Hippocampal formation (tissue), 2 donors: Measurements from ENCODE around the gene ZBTB42.

Experiments used
- DNase-seq, 2 donors: peaks; one replicate each; lab custom pipeline; 2025; lab: John Stamatoyannopoulos, UW

Gene ZBTB42

DNA sequence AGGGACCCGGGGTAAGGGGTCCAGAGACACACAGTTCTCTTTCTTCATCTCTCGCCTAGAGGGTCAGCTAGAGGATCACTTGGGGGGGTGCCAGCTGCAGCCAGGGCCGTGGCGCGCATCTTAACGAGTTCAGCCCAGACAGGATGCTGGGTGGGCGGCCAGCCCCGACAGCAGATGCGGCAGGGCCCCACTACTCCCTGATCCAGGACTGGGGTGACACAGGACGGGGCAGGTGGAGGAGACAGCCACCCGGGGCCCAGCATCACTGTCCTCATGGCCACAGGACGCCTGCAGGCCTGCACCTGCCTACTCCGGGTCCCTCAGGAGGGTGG is 18.1 kb upstream of the ZBTB42 start:
- no peak for DNase-seq

DNA sequence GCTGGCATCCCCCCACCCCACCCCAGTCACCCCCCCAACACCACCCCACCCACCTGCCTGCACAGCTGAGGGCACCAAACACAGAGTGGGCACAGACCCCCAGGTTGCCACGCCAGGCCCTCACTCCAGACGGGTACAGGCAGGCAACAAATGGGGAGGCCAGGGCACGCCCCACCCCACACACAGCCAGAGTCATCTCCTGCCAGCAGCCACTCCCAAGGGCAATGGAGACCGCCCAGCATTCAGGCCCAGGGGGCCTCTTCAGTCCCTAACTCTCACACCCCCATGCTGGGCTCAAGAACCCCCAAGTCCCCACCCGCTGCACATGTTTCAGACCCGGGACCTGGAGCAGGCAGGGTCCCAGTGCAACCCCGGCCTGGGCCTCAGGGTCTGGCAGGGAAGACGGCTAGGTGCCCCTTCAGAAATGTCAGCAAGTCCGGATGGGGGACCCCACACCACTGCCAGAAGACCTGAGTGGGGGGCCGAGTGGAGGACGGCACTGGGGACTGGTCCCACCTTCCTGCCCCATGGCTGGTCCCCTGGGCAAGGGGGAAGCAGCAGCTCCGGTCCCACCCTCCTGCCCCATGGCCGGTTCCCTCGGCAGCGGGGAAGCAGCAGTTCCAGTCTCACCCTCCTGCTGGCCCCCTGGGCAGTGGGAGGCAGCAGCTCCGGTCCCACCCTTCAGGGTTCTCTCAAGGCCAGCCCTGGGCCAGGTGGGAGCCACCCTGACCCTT is 17.2 kb upstream of the ZBTB42 start:
- DNase-seq, result no peak

DNA sequence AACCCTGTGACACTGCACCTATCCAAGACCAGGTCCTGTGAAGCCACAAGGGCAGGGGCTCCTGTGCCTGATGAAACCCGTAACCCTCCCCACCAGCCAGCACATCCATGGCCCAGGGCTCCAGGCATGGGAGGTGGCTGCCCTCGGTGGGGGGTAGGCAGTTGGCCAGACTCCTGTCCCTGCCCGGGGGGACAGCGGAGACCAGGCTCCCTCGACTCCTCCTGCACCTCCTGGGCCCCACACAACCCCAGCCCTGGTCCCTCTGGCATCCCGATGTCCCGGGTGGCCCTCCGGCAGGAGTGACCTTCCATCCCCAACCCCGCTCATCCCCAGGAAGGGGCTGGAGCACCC is 16.7 kb upstream of the ZBTB42 start:
- DNase-seq, result no peak

DNA sequence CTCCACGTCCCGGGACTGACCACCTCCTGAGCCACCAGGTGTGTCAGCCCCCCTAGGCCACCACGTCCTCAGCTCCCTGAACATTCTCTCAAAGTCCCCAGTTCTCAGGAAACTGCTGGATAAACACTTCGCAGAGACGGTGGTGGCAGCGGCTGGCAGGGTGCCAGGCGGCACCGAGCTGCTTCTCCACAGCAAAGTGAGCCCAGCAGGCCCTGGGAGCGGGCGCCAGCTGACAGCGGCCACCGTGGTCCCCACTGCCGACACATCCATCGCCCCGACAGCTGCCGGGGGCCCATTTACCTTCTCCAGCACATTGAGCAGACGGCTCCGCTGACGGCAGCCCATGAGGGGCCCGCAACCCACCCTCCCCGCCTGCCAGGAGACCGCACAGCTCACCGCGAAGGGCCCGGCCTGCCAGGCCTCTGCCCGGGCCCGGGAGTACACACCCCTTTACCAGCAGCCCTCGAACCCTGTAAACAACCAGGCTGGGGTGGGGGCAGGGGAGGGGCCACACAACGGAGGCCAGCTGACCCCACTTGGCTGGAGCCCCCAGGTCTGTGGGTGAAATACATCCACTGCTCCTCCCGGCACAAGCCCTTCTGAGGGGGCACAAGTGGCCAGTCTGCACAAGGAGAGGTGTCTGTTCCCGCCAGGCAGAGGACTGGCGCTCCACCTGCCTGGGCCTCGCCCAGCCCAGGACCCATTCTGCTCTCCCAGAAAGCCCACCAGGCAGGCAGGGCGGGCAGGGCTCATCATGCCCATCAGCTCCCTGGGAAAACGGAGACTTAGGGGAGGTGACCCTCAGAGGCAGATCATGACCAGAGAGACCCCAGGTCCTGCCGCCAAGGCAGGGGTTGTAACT is 15.8 kb upstream of the ZBTB42 start:
- DNase-seq, result no peak

DNA sequence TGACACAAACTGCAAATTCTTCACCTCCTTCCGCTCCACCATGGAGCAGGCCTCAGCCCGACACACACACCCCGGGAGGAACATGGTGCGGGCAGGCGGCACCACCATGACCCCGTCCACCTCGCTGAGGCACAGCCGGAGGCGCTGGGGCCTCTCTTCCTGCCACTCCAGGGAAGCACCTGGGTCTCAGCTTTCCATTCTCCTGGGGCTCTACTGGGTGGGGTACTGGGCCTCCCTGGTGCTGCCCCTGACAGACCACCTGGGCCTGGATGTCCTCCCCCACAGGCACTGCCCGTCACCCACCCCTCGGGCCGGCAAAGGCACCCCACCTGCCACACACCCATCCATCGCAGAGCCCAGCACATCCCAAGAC is 15.2 kb upstream of the ZBTB42 start:
- no peak for DNase-seq

DNA sequence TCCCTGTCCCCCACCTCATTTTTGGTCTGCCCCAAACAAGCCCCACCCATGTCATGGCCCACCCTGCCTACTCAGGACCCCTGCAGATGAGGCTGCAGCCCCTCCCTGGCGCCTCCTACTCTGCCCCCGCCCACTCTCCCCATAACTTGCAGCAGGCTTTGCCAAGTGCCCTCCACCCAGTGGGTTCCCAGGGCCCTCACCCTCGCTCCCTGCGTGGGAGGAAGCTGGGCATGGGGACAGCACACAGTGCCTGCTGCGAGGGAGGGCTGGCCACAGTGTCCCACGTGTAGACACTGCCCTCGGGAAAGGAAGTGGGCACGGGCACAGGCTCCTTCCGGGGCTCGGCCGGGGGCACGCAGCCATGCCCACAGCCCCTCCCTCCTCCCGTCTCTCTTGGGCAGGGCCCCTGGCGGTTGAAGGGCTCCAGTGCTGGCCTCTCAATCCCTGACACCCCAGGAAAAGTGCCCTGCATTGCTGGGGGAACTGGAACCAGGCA is 14.8 kb upstream of the ZBTB42 start:
- no peak for DNase-seq

DNA sequence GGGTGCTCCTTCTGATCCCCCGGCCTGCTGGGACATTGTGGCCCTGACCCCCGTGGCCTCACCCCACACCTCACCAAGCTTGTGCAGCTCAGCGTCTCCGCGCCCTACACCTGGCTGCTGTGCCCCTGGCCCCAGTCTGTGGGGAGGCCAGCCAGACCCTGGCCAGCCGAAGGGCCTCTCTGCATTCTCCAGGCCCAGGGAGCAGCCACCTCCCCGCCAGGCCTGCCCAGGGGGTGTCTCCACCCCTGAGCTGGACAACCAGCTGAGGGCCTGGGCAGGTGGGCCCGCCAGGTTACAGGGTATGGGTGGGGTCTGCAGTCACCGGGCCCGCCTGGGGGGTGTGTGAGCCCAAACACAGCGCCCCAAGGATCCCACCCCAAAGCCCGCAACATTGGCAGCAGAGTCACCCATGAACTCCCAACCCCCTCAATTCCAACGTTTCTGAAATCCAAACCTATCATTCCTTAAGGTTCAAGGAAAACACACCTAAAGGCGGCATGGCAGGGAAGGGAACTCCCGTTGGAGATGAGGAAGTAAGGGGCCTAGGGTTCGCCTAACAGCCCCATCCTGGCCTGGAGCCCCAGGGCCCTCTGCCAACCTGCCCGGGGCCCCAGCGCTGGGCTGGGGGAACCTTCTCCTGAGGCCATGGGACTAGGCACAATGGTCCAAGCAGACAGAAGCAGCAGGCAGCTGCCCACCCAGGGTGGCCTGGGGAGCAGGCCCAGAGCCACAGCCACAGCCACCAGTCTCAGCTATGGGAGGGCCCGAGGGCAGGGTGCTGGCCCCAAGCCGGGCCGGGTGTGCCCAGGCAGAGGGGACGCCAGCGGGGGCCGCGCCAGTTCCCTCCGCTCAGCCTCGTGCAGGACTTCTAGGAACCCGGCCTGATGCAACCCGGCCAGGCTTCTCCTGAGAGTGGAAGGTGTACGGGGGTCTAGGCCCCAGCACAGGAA is 13.9 kb upstream of the ZBTB42 start:
- DNase-seq, result no peak

DNA sequence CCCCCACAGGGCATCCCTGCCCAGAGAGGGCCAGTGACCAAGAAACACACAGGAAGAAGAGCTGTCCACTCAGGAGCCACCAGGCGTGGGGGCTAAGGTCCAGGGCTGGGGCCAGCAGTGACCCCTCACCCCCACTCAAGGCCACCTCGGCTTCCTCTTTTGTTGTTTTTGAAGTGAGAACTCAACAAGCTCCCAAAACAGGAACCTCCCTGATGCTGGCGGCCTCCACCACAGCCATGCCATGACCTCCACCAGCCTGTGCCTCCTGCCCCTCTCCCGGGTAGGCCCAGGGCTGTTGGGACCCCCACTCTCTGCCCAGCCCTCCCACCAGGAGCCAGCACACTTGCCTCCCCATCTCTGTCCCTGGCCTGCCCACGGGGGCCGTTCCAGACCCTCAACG is 13.2 kb upstream of the ZBTB42 start:
- DNase-seq, result no peak

DNA sequence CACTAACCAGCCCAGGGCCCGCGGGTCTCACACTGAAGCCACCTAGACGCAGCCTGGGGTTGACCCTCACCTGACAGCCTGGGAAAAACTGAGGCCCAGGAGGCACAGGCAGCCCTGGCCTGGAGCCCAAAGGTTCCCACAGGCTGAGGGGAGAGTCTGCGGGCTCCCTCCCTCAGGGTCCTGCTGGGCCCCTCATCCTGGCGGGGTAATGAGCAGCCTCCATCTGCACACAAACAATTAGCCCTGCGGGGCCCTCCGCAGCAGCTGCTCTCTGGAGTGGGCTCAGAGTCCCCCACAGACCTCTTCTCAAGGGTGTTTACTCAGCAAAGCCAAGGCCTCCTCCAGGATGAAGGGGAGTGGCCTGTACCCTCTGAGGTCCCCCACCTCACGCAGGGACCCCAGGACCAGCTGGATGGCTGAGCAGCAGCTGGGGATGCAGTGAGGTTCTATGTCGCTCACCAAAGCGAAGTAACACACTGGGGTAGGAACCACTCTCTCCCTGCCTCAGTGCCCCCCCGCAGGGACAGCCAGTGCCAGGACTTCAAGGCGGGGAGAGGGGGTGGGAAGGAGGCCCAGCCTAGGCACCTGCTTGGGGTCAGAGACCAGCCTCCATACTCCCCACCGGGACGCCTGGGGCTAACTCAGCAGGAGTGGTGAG is 12.6 kb upstream of the ZBTB42 start:
- no peak for DNase-seq

DNA sequence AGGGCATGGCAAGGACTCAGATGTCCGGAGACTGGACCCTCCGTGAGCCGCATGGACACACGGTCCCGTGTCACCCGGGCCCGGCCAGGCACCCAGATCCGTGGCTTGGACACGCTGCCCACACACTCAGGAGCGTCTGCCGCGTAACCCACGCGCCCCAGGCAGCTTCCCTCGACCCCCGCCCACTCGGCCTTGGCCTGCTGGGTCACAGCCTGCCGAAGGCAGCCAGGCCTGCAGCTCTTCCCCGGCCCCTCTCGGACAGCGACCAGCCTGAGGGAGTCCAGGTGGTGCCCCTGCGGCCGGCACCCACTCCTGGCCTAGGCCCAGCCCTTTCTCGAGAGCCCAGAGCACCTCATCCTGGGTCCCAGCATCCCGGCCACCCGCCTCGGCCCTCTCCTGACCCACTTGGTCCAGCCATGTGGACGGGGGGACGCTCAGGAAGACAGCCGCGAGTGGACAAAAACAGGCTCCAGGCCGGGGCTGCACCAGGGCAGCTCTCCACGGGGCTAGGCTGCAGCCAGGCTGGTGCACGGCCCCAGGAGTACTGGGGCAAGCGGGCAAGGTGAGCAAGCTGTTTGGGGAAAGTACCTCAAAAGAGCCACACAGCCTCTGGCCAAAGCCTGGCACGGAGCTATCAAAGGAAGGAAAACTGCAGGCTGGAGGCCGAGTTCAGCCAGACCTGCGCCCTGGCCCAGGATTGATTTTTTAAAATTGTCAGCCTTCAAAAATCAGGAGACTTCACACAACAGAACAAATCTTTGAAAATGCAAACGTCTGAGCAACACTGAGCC is 11.8 kb upstream of the ZBTB42 start:
- DNase-seq, result no peak

DNA sequence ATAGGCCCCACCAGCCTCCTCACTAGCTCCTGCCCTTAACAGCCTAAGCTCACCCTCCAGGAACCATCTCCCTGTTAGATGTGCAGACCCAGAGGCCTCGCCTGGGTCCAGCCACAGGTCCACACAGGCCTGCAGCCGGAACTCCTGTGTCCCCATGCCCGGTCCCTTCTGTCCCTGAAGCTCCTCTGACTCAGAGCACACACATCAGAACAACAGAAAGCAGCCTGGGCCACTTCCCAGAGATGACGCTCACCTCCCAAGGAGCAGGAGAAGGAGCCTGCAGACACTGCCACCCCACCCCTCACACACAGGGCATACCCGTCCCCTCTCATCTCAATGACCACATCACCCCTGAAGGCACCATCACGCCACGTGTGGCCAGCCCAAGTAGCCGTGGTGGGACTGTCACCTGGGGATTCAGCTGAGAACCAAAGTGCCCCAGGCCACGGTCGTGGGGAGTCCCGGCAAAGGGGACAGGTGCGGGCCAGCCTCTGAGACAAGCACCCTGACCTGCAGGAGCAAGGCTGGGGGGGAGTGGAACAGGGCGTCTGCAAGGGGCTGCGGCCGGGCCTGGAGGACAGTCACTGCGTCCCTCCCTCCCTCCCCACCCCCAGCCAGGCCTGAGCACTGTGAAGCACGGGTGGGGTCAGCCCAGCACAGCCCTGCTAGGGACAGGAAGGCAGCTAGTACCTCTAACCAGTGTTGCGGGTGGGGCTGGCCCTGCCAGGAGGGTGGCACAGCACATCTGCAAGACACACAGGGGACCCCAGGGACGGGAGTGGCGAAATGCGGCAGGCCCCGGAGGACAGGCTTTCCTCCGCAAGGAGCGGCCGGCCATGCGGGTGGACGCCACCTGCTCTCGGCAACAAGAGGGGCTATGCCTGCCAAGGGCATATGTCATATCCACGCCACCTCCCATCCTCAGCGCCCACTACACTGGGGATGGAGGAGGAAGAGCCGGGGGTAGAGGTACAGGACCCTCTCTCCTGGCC is 10.9 kb upstream of the ZBTB42 start:
- DNase-seq, result no peak

DNA sequence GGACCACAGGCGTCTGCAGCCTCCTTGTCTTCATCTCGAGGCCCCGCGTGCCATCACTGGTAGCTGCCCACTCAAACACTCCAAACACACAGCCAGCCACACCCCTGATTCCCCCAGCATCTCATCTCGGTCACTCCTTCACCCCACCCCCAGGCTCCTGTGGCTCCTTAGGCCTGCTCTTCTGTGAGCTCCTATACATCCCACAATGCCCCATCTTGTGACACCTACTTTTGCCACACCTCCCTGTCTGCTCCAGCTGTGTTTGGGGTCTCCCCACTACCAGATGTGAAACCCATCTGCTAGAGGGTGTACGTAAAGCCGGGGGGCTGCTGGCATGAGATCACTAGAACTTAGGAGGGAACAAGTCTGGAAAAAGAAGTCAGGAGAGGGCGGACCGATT is 9.5 kb upstream of the ZBTB42 start:
- no peak for DNase-seq

DNA sequence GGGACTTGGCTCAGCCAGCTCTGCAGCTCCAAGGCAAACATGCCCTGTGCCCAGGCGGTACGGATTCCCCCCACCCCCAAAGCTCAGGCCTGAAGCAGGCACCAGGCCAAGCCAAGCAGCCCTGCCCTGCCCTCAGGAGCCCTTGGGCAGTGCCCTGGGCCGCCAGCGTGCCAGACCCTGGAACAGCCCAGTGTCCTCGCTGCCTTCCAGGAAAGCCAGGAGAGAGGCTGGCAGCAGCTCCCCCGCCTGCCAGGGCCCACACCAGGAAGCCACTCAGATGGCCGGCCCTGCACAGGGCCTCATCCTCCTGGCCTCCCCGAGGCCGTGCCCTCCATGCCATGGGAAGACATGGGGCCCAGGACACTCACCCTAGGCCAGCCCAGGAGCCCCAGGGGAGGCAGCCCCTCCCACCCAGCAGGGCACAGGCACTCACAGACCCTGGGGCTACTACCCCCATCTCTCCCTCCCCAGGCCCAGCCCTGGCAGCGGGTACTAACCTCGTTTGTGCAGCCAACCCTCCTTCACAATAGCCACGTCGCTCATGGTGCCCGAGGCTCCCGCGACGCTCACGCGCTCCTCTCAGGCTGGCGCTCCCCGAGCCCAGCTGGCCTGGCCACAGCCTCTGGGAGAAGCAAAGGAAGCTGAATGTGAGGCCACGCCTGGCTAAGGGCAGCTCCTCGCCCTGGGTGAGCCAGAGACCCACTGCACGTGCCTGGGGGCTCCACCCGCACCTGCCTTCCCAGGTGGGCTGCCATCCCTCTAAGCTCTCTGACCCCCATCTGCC is 8.6 kb upstream of the ZBTB42 start:
- no peak for DNase-seq

DNA sequence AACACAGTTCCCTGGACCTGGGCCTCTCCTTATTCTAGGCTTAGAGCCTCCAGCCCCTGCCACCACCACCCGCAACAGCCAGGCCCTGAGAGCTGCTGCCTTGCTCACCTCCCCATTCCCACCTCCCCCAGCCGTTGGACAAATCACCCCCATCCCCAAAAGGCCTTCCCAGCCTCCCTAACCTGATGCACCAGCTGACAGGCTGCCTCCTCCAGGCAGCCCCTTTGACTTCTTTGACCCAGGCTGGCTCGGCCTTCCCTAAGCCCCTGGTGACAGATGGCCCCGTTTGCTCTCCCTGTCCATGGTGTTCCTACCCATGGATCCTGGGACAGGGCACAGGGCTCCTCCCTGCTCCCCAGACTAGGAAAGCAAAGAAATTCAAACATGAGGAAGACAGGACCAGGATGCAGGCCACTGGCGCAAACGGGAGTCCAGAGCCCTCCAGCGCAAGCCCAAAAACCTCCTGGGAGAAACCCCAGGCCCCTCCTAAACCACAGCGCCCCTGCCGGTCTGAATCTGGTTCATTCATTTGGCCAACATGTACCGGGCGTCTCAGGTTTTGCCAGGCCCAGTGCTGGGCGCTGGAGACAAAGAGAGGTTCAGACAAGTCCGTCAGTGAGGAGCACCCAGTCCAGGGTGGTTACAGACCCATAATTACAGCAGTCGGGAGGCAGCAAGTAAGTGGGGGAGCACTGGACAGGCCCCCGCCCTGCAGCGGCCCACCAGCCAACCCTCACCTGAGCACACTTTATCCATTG is 7.8 kb upstream of the ZBTB42 start:
- no peak for DNase-seq

DNA sequence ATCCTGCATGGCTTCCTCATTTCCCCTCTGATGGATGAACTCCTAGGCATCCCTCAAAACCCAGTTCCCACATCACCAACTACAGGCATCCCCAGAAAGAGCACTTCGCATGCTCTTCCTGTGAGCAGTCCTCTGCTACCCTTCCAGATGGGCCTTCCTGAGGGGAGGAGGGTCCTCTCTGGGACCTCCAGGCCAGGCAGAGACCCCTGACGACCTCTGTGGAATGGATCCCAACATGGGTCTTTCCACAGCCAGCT is 7.3 kb upstream of the ZBTB42 start:
- DNase-seq, result no peak

DNA sequence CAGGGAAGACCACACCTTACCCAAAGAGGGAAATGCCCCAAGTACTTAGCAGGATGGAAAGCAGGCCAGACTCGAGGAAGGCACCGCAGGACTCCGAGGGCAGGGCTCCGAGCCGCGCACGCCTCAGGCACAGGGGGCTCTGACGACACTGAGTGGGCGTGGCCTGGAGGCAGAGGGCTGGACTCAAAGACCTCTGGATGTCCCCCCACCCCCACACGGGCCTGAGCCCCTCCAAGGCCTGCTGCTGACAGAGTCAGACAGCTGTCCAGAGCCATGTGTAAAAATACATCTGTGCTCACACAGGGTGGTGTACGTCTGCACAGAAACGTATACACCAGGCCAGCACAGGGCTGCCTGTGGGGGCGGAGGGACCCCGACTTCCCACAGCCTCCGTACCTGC is 6.8 kb upstream of the ZBTB42 start:
- no peak for DNase-seq

DNA sequence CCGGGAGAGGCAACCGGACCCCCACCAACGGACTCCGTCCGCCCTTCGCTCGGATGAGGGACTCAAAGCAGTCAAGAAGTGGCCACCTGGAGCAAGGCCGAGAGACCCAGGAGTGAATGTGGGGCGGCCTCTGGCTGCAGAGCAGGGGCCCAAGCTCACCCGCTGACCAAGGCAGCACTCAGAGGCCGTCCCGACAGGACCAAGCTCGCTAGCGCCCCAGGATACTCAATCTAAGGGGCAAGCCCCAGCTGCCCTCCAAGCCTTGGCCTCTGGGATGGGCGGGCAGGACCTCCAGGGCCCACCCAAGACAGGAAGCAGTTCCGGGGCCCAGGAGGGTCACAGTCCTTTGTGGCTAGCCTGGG is 6.3 kb upstream of the ZBTB42 start:
- no peak for DNase-seq

DNA sequence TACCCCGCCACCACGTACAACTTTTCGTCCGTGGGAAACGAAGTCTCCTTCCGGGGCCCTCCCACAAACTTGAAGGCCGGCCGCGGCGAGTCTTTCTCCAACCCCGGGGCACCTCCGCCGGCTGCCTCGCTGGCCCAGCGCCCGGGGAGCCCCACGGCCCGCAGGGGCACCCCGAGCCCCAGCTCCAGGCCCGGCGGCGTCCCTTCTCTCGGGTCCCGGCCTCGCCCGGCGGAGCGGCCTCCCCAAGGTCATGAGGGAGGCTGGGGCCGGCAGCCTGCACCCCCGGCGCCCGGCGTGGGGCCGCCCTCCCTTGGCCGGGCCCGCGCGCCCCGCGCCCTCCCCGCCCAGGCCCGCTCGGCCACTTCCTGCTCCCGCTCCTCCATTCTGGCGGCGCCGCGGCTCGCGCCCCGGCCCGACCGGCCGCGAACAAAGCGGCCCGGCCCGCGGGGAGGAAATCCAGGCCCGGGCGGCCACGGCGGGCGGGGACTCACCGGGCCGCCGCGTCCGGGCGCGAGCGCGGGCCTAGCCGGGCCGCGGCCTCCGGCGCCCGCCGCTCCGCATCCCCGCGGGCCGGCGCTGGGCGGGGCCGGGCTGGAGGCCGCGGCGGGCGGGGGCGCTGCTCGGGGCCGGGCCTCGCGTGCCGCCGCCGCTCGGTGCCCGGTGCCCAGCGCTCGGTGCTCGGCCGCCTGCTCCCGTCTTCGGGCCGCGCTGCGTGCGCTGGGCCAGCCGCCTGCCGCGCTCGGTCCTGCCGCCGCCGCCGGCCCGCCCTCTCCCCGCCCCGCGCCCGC is 5.7 kb upstream of the ZBTB42 start, which contains the start of gene AKT1:
AKT1 (minus strand) TSS at position 756 of the 788 bp plus-strand sequence. CDS start 3,105 bp downstream, outside the sequence.
- DNase-seq, result no peak
